ENCODE measurements around the gene HMX1.

Gene HMX1

DNA sequence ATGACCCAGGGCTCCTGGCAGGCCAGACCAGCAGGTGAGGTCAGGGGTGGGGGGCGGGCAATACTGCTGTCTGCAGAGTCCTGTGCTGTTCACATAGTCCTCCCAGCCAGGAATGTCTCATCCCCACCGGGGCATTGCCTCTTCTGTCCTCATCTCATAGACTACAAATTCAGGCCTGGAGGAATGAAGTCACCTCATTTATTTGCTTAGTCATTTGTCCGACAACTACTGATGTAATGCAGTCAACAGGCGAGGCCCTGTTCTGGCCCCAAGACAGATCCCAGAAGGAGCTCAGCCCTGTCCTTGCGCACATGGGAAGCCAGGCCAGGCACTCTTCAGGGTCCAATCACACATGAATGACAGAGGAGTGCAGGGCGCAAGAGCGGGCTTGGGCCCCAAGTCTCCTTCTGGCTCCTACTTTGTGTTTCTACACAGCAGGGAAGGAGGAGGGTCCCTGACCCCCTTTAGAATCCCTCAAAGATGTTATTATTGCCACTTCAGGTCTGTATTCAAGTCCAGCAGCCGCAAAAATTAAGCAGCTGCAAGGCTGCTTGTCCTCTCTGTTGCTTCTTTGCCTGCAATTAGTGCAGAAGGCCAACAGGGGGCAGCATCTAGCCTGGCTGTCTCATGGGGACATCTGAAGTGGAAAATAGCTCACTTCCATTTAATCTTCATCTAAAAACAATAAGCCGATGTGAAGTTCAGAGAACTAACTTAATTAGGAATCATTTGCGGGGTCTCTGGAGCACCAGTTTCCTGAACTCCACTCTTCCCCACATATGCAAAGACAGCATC lies 15.2 kb upstream of the HMX1 start:
- TF ChIP-seq CTCF (conservative IDR thresholded peaks at IDR 0.05), result peak; percentile 43
- no peak overlapping the region for H3K27ac ChIP-seq

GRCh38 chr4:8882239-8882638 lies 10.6 kb upstream of the HMX1 start:
- no peak overlapping the region for H3K27ac ChIP-seq
- TF ChIP-seq CTCF (conservative IDR thresholded peaks at IDR 0.05), result no peak

GRCh38 chr4:8880851-8881250 lies 9.2 kb upstream of the HMX1 start:
- no peak overlapping the region for H3K27ac ChIP-seq
- no peak for TF ChIP-seq CTCF (conservative IDR thresholded peaks at IDR 0.05)

- TF ChIP-seq CTCF (conservative IDR thresholded peaks at IDR 0.05), result no peak
- no peak overlapping the region for H3K27ac ChIP-seq
These were observed 7.9 kb upstream of the HMX1 start for GRCh38 chr4:8879574-8879973.

GRCh38 chr4:8878421-8878820 lies 6.8 kb upstream of the HMX1 start:
- no peak overlapping the region for H3K27ac ChIP-seq
- no peak for TF ChIP-seq CTCF (conservative IDR thresholded peaks at IDR 0.05)

GRCh38 chr4:8877780-8878040 lies 6.1 kb upstream of the HMX1 start:
- TF ChIP-seq CTCF (conservative IDR thresholded peaks at IDR 0.05), result no peak
- H3K27ac ChIP-seq, result no peak overlapping the region

GRCh38 chr4:8876982-8877779 lies 5.5 kb upstream of the HMX1 start:
- no peak for TF ChIP-seq CTCF (conservative IDR thresholded peaks at IDR 0.05)
- H3K27ac ChIP-seq, result no peak overlapping the region

Data from VCaP (cell line).